Skeletal muscle cell (primary cell): ENCODE measurements around the gene TMEM145.
A peak's percentile ranks its signal among the peaks of the same experiment; 100 is the strongest.

Source experiments
- DNase-seq: peaks from one replicate; pipeline ENCODE4 v3.0.0-alpha.2; 2010; ENCODE audit warnings: low read depth
- H3K4me3 ChIP-seq: 2 replicates; pipeline ENCODE4 v1.5.1; 2011; ENCODE audit warnings: low read depth, mild to moderate bottlenecking, control low read depth, low read length, moderate library complexity

The TMEM145 gene

GRCh38 chr19:42287017-42287826 is 25.9 kb upstream of the TMEM145 start:
- no peak overlapping the region for H3K4me3 ChIP-seq

GRCh38 chr19:42287827-42288107 is 25.3 kb upstream of the TMEM145 start:
- H3K4me3 ChIP-seq, result no peak overlapping the region
- no peak for DNase-seq

More at GRCh38 chr19:42287017-42287826, 25.9 kb upstream of the TMEM145 start:
- no peak for DNase-seq

DNA sequence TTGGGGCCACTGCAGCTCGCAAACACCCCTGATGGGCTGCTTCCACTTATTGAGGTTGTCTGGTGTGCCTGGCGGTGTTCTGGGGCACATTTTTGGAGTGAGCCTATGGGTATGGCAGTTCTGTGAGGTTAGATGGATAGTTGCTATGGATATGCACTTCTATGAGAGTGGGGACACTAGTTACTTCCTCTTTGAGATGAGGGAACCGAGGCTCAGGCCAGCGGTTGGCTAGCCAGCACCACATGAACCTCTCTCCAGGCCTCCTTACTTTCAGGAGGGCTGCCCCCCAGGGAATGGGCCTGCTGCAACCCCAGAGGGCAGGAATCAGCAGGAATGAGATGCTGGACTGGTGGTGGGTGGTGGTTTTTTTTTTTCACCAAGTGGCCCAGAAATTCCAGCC is 24.7 kb upstream of the TMEM145 start:
- H3K4me3 ChIP-seq, result no peak overlapping the region
- no peak for DNase-seq

GRCh38 chr19:42288881-42289555 is 24.1 kb upstream of the TMEM145 start:
- no peak for DNase-seq
- H3K4me3 ChIP-seq, result no peak overlapping the region

GRCh38 chr19:42289556-42290041 is 23.5 kb upstream of the TMEM145 start:
- no peak overlapping the region for H3K4me3 ChIP-seq
- no peak for DNase-seq

DNA sequence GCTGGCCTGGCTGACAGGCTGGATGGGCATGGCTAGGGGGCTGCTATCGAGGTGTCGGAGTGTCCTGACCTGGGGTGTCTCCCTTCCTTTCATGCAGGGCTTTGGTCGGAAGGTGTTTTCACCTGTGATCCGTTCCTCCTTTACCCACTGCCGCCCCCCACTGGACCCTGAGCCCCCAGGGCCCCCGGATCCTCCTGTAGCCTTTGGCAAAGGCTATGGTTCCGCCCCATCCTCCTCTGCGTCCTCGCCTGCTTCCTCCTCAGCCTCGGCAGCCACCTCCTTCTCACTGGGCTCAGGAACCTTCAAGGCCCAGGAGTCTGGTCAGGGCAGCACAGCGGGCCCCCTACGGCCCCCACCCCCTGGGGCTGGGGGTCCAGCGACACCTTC is 23.0 kb upstream of the TMEM145 start:
- no peak for DNase-seq

DNA sequence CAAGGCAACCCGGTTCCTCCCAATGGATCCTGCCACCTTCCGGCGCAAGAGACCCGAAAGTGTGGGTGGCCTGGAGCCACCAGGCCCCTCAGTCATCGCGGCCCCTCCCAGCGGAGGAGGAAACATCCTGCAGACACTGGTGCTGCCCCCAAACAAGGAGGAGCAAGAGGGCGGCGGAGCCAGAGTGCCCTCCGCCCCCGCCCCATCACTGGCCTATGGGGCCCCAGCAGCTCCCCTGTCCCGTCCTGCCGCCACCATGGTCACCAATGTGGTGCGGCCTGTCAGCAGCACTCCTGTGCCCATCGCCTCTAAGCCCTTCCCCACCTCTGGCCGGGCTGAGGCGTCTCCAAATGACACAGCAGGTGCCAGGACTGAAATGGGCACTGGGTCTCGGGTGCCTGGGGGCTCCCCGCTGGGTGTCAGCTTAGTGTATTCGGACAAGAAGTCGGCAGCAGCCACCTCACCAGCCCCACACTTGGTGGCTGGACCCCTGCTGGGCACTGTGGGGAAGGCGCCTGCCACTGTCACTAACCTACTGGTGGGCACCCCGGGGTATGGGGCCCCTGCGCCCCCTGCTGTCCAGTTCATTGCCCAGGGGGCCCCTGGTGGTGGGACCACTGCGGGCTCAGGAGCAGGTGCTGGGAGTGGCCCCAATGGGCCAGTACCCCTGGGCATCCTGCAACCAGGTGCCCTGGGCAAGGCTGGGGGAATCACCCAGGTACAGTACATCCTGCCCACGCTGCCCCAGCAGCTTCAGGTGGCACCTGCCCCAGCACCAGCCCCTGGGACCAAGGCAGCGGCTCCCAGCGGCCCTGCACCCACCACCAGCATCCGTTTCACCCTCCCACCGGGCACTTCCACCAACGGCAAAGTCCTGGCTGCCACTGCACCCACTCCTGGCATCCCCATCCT is 22.3 kb upstream of the TMEM145 start:
- no peak overlapping the region for H3K4me3 ChIP-seq
- DNase-seq, result no peak

More for the DNA sequence above, 23.0 kb upstream of the TMEM145 start:
- no peak overlapping the region for H3K4me3 ChIP-seq

GRCh38 chr19:42291435-42291810 is 21.7 kb upstream of the TMEM145 start:
- DNase-seq, result no peak
- H3K4me3 ChIP-seq, result no peak overlapping the region

DNA sequence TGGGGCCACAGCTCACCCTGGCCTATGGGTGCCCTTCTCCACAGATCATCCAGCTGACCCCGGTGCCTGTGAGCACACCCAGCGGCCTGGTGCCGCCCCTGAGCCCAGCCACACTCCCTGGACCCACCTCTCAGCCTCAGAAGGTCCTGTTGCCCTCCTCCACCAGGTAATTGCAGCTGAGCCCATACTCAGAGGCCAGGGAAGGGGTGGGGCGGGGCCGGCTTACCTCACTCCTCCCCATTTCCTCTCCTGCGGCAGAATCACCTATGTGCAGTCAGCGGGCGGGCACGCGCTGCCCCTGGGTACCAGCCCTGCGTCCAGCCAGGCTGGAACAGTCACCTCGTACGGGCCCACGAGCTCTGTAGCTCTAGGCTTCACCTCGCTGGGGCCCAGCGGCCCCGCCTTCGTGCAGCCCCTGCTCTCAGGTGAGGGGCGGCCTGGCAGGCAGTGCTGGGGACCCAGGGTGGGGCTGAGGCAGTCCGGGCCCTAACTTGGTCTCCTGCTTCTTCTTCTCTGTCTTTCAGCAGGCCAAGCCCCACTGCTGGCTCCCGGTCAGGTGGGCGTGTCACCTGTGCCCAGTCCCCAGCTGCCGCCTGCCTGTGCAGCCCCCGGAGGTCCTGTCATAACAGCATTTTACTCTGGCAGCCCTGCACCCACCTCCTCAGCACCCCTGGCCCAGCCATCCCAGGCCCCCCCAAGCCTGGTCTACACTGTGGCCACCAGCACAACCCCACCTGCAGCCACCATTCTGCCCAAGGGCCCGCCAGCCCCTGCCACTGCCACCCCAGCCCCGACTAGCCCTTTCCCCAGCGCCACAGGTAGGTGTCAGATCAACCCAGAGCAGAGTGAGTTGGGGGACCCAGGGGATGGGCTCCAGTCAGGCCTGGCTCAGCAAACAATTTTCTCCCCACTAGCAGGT is 20.8 kb upstream of the TMEM145 start:
- no peak overlapping the region for H3K4me3 ChIP-seq
- no peak for DNase-seq

DNA sequence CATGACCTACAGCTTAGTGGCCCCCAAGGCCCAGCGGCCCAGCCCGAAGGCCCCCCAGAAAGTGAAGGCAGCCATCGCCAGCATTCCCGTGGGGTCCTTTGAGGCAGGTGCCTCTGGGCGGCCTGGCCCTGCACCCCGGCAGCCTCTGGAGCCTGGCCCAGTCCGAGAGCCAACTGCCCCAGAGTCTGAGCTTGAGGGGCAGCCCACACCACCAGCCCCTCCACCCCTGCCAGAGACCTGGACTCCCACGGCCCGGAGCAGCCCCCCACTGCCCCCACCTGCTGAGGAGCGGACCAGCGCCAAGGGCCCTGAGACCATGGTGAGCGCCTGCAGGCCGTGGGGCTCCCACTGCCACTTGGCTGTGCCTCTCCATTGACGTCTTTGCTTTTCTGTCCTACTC is 20.1 kb upstream of the TMEM145 start:
- H3K4me3 ChIP-seq, result no peak overlapping the region
- no peak for DNase-seq

DNA sequence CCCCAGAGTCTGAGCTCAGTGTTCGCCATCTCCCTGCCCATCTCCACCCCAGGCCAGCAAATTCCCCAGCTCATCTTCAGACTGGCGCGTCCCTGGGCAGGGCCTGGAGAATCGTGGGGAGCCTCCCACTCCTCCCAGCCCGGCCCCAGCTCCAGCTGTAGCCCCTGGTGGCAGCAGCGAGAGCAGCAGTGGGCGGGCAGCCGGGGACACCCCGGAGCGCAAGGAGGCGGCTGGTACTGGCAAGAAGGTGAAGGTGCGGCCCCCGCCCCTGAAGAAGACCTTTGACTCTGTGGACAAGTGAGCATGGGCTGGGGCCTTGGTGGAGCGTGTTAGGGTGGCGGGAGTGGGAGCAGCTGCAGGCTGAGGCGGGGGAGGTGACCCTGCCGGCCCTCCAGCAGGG is 19.6 kb upstream of the TMEM145 start:
- DNase-seq, result no peak
- H3K4me3 ChIP-seq, result no peak overlapping the region

- H3K4me3 ChIP-seq, result no peak overlapping the region
- DNase-seq, result no peak
Observed at GRCh38 chr19:42293948-42294347, 19.2 kb upstream of the TMEM145 start.

DNA sequence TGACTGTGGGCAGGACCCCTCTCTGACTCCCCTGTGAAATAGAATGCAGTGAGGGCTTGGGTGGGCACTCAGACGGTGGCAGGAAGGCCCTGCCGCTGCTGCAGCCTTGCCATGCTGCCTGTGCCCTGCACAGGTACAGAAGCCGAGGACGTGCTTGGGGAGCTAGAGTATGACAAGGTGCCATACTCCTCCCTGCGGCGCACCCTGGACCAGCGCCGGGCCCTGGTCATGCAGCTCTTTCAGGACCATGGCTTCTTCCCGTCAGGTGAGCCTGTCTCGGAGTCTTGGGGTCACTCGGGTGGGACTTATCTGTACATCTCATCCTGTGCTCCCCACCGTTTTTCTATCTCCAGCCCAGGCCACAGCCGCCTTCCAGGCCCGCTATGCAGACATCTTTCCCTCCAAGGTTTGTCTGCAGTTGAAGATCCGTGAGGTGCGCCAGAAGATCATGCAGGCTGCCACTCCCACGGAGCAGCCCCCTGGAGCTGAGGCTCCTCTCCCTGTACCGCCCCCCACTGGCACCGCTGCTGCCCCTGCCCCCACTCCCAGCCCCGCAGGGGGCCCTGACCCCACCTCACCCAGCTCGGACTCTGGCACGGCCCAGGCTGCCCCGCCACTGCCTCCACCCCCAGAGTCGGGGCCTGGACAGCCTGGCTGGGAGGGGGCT is 18.5 kb upstream of the TMEM145 start:
- DNase-seq, result no peak
- no peak overlapping the region for H3K4me3 ChIP-seq

GRCh38 chr19:42295342-42295741 is 17.8 kb upstream of the TMEM145 start:
- no peak overlapping the region for H3K4me3 ChIP-seq
- no peak for DNase-seq

DNA sequence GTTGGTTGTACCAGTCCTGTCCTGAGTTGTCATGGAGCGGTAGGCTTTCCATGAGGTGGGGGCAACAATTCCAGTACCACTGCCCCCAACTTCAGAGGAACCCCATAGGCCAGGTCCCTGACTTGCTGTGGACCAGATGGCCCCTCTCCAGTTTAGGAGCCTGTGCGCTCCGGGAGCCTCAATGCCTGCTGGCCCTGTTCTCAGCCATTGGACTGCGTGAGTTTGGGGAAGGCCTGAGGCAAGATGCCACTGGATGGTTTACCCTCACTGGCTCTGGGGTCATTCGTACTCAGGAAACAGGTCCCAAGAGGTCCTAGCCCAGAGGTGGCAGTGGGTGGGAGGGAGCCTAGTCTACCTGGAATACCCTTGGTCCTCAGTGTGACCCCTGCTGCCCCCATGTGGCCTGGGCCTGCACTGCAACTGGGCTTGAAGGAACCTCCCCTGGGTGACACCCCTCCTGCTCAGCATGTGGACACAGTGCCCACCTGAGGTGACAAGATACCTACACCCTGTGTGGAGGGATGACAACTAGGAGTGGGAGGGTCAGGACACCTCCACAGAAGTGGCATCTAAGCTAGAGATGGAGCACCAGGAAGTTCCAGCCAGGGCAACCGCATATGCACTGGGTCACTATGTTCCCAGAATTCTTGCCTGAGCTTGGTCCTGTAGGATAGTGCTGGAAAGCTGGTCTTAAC is 17.1 kb upstream of the TMEM145 start:
- DNase-seq, result no peak

GRCh38 chr19:42297039-42297438 is 16.1 kb upstream of the TMEM145 start:
- no peak for DNase-seq
- no peak overlapping the region for H3K4me3 ChIP-seq

More for the DNA sequence above, 17.1 kb upstream of the TMEM145 start:
- H3K4me3 ChIP-seq, result no peak overlapping the region

GRCh38 chr19:42301646-42302203 is 11.4 kb upstream of the TMEM145 start, which contains the start of gene PRR19:
PRR19 (plus strand) TSS chr19:42302132; CDS start chr19:42309585, 7,453 bp downstream.
- DNase-seq, result no peak
- peak within 1 kb of the TSS; percentile 80 for H3K4me3 ChIP-seq

DNA sequence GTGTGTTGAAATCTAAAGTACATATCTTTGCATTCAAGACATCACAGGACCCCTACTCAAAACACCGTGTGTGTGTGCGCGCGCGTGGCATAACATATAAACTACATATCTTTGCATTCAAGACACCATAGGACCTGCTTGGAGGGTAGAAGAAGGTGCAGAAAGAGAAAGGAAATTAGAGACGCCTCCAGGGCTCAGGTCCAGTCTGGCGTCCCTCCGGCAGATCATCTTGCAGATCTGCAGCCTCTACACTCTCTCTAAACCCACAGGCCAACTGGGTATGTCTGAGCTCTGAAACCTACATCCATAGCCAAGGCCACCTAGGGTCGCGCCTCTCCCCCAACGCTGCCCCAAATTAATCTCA is 10.0 kb upstream of the TMEM145 start:
- peak overlapping the region; percentile 80 for H3K4me3 ChIP-seq
- DNase-seq, result no peak
